Measurements from ENCODE around the gene ODAD2.

Gene ODAD2

GRCh38 chr10:27861781-27862180 lies 137.1 kb downstream of the ODAD2 start:
- TF ChIP-seq TAF1 (IDR thresholded peaks at IDR 0.05; ENCODE audit: borderline replicate concordance, insufficient read depth, low read length) (no peak), SIN3A (IDR thresholded peaks at IDR 0.05; ENCODE audit: borderline replicate concordance, insufficient read depth, low read length) (no peak), REST (IDR thresholded peaks at IDR 0.05; ENCODE audit: insufficient read depth in 1 of 2, low read depth in 2 of 2, low read length in 2 of 2) (no peak), POLR2AphosphoS5 (IDR thresholded peaks at IDR 0.05; ENCODE audit: low read depth, low read length) (no peak)

- TF ChIP-seq TAF1 (IDR thresholded peaks at IDR 0.05; ENCODE audit: borderline replicate concordance, insufficient read depth, low read length): no peak
- TF ChIP-seq FOXP2 (optimal IDR thresholded peaks at IDR 0.05; ENCODE audit: borderline replicate concordance, extremely low read depth, extremely low read length, insufficient read depth): no peak
- TF ChIP-seq REST (IDR thresholded peaks at IDR 0.05; ENCODE audit: insufficient read depth in 1 of 2, low read depth in 2 of 2, low read length in 2 of 2): no peak
- TF ChIP-seq SIN3A (IDR thresholded peaks at IDR 0.05; ENCODE audit: borderline replicate concordance, insufficient read depth, low read length): no peak
- TF ChIP-seq POLR2AphosphoS5 (IDR thresholded peaks at IDR 0.05; ENCODE audit: low read depth, low read length): no peak
Observed at GRCh38 chr10:27857616-27858015, 141.3 kb downstream of the ODAD2 start.

- no peak for TF ChIP-seq POLR2AphosphoS5 (IDR thresholded peaks at IDR 0.05; ENCODE audit: low read depth, low read length)
- no peak for TF ChIP-seq SIN3A (IDR thresholded peaks at IDR 0.05; ENCODE audit: borderline replicate concordance, insufficient read depth, low read length)
- TF ChIP-seq TAF1 (IDR thresholded peaks at IDR 0.05; ENCODE audit: borderline replicate concordance, insufficient read depth, low read length): no peak
Observed at GRCh38 chr10:27844223-27844622, 154.7 kb downstream of the ODAD2 start.

GRCh38 chr10:27838901-27839300 lies 160.0 kb downstream of the ODAD2 start:
- TF ChIP-seq REST (IDR thresholded peaks at IDR 0.05; ENCODE audit: insufficient read depth in 1 of 2, low read depth in 2 of 2, low read length in 2 of 2): no peak
- TF ChIP-seq FOXP2 (optimal IDR thresholded peaks at IDR 0.05; ENCODE audit: borderline replicate concordance, extremely low read depth, extremely low read length, insufficient read depth): no peak
- no peak for TF ChIP-seq SIN3A (IDR thresholded peaks at IDR 0.05; ENCODE audit: borderline replicate concordance, insufficient read depth, low read length)
- TF ChIP-seq TAF1 (IDR thresholded peaks at IDR 0.05; ENCODE audit: borderline replicate concordance, insufficient read depth, low read length): no peak
- no peak for TF ChIP-seq POLR2AphosphoS5 (IDR thresholded peaks at IDR 0.05; ENCODE audit: low read depth, low read length)

- no peak for TF ChIP-seq SIN3A (IDR thresholded peaks at IDR 0.05; ENCODE audit: borderline replicate concordance, insufficient read depth, low read length)
- TF ChIP-seq POLR2AphosphoS5 (IDR thresholded peaks at IDR 0.05; ENCODE audit: low read depth, low read length): no peak
- TF ChIP-seq TAF1 (IDR thresholded peaks at IDR 0.05; ENCODE audit: borderline replicate concordance, insufficient read depth, low read length): no peak
- no peak for TF ChIP-seq REST (IDR thresholded peaks at IDR 0.05; ENCODE audit: insufficient read depth in 1 of 2, low read depth in 2 of 2, low read length in 2 of 2)
- TF ChIP-seq FOXP2 (optimal IDR thresholded peaks at IDR 0.05; ENCODE audit: borderline replicate concordance, extremely low read depth, extremely low read length, insufficient read depth): no peak
Observed at GRCh38 chr10:27838361-27838760, 160.5 kb downstream of the ODAD2 start.

Data from PFSK-1 (cell line).